Activated CD4-positive, CD25-positive, alpha-beta regulatory T cell (primary cell): ENCODE data around the gene AHNAK.

Source experiments
- DNase-seq, 4 experiments: peaks; one replicate each; lab custom pipeline; 2025; lab: John Stamatoyannopoulos, UW

AHNAK gene

DNA sequence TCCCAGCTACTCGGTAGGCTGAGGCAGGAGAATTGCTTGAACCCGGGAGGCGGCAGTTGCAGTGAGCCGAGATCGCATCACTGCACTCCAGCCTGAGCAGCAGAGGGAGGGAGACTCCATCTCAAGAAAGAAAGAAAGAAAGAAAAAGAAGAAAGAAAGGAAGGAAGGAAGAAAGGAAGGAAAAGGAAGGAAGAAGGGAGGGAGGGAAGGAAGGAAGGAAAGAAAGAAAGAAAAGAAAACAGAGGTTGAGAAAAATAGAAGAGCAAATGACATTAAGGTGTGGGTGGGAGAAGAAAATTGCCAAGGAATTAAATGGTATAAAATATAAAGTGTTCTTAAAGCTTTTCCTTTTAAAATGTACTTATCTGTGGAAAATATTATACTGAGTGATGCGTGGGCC is 49.9 kb downstream of the AHNAK start:
- no peak for DNase-seq

DNA sequence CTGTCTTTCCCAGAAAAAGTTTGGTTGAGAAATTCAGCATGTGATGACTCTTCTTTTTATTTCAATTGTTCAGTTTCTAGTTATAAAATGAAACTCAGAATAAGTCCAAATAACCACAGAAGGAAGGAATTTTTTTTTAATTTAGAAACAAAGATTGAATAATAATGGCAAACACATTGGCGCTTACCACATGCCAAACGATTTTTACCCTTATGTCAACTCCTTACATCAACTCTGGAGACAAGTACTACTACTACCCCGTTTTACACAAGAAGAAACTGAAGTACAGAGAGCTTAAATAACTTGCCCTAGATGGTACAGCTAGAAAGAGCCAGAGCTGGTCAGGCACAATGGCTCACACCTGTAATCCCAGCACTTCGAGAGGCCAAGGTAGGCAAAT is 52.4 kb downstream of the AHNAK start:
- DNase-seq, result no peak

DNA sequence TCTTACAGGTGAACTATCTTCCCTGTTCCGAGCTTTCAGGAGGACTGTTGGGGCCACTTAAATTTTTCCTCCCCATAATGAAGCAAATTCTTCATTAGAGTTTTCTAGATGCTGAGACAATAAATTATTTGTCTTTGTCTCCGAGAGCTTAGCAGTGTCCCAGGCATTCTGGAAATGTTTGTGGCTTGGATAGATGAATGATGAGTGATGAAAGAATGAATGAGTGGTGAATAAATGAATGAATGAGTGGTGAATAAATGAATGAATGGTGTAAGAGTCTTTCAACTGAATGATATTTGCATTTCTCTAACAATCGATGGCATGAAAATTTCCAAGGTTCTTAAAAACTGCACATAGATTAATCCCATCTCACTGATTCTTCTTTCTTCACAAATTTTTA is 52.8 kb downstream of the AHNAK start:
- DNase-seq, result no peak

GRCh38 chr11:62492586-62492985 is 54.0 kb downstream of the AHNAK start:
- DNase-seq, result no peak

DNA sequence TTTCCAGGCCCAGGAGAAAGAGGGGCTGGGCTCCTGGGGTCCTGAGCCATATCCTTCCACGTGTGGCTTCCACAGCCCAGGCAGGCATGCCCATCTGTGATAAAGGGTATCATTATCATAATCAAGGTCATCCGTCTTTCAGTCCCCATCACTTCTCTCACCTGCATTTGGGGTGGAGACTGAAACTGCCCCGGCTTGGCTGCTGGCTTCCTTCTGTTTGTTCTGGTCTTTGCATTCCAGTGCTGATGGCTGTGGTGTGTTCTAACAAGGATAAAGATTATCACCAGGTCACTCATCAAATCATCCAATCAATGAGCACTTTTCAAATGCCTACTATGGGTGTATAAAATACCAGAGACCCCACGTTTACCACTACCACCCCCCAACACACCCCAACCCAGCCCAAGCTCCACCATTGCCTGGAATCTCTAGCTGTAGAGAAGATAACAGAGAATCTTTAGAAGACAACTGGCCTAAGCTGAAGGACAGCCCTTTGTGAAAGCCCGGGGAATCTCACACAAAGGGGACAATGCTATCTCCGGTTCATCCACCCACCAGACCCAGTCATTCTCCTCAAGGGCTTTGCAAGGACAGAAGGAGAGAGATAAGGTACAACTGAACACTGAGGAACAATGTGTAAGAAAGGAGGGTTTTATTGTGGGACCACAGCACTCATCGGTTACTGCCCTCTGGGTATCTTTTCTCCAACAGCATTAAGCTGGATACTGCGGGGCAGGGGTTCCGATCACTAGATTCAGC is 54.9 kb downstream of the AHNAK start:
- no peak for DNase-seq

GRCh38 chr11:62489204-62489603 is 57.4 kb downstream of the AHNAK start:
- DNase-seq, result no peak

GRCh38 chr11:62487738-62488551 is 58.7 kb downstream of the AHNAK start:
- DNase-seq, result no peak

GRCh38 chr11:62487136-62487535 is 59.5 kb downstream of the AHNAK start:
- DNase-seq, result no peak

DNA sequence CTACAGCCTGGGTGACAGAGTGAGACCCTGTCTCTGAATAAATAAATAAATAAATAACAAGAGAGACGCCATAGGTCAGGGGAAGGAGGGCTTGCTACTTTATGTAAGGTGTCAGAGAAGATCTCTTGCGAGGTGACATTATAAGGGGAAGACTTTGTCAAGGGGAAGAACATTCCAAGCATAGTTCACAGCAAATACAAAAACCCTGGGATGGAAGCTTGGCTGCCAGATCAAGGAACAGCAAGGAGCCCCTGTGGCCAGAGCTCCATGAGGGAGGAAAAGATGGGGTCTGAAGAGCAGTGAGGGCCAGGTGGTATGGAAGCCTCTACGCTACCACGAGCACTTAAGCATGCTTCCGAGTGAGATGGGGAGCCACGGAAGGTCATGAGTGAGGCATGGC is 62.3 kb downstream of the AHNAK start:
- DNase-seq, result no peak

GRCh38 chr11:62482753-62483152 is 63.9 kb downstream of the AHNAK start:
- DNase-seq, result no peak

GRCh38 chr11:62479631-62480201 is 66.9 kb downstream of the AHNAK start:
- DNase-seq, result no peak

DNA sequence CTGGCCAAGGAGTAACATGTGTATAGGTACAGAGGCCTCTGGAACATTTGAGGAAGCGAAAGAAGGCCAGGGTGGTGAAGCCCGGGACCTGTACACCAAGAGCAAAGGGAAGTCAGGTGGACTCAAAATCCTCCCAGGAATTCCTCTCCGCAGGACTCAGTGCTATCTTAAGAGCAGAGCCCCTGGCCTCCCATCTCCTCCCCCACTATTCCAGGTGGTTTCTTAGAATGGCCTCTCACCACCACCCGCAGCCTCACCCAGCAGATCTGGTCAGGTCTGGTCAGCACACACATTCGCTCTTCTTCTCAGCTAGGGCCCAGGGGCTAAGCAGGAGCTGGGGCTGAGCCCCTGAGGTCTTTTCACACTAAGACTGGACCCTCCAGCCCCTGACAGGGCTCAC is 68.7 kb downstream of the AHNAK start:
- DNase-seq, result no peak

GRCh38 chr11:62472063-62472884 is 74.3 kb downstream of the AHNAK start:
- no peak for DNase-seq

GRCh38 chr11:62471603-62472002 is 75.0 kb downstream of the AHNAK start:
- DNase-seq, result no peak

- DNase-seq, result no peak
Measured at GRCh38 chr11:62468577-62468976, 78.0 kb downstream of the AHNAK start.

- DNase-seq, result no peak
Measured at GRCh38 chr11:62466444-62466843, 80.2 kb downstream of the AHNAK start.

GRCh38 chr11:62464655-62465054 is 82.0 kb downstream of the AHNAK start:
- DNase-seq, result no peak

- no peak for DNase-seq
Measured at GRCh38 chr11:62463121-62463542, 83.5 kb downstream of the AHNAK start.

- DNase-seq, result no peak
Measured at GRCh38 chr11:62462508-62462892, 84.1 kb downstream of the AHNAK start.

DNA sequence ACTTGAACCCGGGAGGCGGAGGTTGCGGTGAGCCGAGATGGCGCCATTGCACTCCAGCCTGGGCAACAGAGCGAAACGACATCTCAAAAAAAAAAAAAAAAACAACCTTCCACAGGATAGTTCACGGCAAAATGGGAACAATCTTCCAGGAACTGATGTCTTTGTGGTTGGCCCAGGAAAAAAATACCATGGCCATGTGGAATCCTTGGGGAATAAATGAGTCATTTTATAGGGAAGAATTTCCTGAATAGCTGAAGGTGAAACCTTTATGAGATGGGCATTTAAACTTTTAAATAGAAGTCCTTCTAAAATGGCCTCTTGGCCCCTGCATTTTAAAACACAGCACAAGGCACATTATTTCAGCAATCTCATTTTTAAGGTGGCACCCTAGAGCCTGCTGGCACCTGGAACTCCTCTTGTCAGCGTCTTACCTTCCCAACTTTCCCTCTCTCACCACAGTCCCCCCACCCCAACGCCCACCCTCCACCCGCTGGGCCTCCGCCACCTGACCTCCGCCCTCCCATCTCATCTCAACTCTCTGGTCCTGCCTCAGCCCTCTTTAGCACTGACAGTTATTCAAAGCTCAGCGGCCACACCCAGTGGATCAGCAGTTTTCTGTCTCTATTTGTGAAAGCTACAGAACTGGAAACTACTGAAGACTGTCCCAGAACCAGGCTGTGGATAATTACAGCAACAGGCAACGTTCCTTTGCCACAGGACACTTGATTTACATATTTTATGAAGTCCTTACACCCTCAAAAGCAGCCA is 84.7 kb downstream of the AHNAK start:
- no peak for DNase-seq

DNA sequence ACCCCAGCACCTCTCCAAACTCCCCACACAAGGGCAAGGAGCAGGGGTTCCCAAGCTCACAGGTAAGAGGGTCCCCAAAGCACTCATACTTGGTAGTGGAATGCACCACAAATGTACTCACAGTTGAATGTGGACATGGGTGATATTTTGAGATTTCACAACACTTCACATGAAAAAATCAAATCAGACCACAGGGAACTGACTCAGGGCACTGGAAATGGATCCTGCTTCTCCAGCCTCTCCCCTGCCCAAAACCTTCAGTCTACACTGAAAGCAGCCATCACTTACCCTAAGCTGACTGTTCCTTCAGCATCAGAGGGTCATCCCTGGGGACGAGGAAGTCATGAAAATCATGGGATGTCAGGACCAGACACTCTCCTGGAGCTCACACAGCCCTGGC is 87.5 kb downstream of the AHNAK start:
- no peak for DNase-seq
